ENCODE results near the gene DHX30.

- TF ChIP-seq CTCF (IDR thresholded peaks at IDR 0.05; ENCODE audit: low read length) (no peak), EZH2 (IDR thresholded peaks at IDR 0.05; ENCODE audit: borderline replicate concordance, low read length) (no peak)
Observed at GRCh38 chr3:47888986-47889757, 86.2 kb downstream of the DHX30 start.
